ENCODE data around the gene FAAP20. TPM values are rescaled to one million over a fixed set of nuclear protein-coding genes. Genes with fewer than 3 reads are reported as not detected.

FAAP20 gene
- total RNA-seq, 1 donor from 2014 or later = 55.3 TPM

DNA sequence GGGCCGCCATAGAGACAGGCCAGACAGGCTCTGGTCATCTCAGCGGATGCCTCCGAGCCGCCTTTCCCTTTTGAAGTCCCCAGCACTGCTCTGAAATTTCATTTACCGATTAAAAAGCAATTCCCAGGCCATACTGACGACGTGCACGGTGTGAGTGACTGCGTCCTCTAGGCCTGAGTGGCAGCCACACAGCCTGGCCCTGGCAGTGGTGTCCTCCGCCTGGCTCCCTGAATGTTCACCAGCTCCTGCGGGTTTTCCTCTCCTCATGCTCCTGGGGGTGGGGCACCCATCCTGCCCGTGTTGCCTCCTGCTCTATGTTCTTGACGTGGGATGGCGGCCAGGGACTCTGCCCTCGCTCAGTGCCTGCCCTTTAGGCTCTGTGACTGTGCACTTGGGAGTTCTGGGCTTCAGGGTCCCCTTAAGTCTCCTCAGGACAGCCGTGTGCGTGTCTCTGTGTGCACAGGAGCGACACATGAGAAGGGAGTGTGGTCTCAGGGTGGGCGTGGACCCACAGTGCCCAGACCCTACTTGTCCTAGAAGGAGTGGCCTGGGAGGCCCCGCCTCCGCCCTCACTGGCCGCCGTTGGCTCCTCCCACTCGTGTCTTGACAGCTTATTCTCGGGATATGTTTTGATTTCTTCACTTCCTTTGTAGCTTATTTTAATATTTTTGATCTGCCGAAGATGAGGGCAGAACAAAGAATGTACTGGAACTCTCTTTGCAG, 37.1 kb upstream of the FAAP20 start:
- Histone ChIP-seq H3K4me1 (peaks cover 51% of the 10 kb centered on the region), H3K4me3 (peak overlapping the region; percentile 80), H3K27me3 (no peaks in the 10 kb centered on the region), H3K9me3 (no peaks in the 10 kb centered on the region), H3K27ac (peak overlapping the region; percentile 87), H3K36me3 (no peaks in the 10 kb centered on the region)
- peak; percentile 96 for DNase-seq
- intact Hi-C loops (cut with DNase I) = no loop called here
- TF ChIP-seq, protein P1, sequence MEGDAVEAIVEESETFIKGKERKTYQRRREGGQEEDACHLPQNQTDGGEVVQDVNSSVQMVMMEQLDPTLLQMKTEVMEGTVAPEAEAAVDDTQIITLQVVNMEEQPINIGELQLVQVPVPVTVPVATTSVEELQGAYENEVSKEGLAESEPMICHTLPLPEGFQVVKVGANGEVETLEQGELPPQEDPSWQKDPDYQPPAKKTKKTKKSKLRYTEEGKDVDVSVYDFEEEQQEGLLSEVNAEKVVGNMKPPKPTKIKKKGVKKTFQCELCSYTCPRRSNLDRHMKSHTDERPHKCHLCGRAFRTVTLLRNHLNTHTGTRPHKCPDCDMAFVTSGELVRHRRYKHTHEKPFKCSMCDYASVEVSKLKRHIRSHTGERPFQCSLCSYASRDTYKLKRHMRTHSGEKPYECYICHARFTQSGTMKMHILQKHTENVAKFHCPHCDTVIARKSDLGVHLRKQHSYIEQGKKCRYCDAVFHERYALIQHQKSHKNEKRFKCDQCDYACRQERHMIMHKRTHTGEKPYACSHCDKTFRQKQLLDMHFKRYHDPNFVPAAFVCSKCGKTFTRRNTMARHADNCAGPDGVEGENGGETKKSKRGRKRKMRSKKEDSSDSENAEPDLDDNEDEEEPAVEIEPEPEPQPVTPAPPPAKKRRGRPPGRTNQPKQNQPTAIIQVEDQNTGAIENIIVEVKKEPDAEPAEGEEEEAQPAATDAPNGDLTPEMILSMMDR (IDR thresholded peaks at IDR 0.05) = no peak
- peak; percentile 56 for ATAC-seq

DNA sequence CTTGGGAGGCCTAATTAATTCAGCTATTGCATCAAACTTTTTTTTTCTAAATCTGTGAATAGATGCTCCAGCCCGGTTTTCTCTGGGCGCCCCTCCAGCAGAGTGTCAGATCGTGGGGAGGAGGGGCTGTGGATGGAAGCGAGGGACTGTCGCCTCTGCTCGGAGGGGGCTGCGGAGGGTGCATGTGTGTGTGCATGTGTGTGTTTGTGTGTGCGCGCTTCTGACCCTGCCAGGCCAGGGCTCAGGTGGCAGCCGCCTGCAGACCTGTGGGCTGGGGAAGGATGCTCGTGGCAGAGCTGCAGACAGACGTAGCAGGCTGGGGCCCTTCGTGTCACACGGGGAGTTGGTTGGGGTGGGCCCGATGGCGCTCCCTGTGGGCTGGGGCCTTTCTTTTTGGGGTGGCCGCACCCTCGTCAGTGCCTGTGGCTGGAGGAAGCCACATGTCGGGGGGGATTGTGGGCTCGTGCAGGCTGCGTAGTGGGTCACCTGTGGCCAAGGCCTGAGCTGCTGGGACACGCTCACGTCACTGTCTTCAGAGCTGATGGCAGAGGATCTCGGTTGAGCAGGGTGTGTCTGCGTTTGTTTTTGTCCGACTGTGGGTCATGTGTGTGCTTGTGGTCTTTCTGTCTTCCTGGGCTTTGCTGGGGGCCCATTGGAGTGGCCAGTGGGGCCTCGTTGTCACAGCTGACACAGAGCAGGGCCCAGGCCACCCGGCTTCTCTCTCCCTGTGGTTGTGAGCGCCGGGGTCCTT, 36.4 kb upstream of the FAAP20 start:
- peak; percentile 75 for DNase-seq
- no peak for ATAC-seq
- Histone ChIP-seq H3K27me3 (no peaks in the 10 kb centered on the region), H3K4me3 (peak overlapping the region; percentile 80), H3K36me3 (no peaks in the 10 kb centered on the region), H3K27ac (peak overlapping the region; percentile 87), H3K4me1 (peaks cover 47% of the 10 kb centered on the region), H3K9me3 (no peaks in the 10 kb centered on the region)
- intact Hi-C loops (cut with DNase I) = no loop called here
- TF ChIP-seq, protein P1 (IDR thresholded peaks at IDR 0.05) = no peak

DNA sequence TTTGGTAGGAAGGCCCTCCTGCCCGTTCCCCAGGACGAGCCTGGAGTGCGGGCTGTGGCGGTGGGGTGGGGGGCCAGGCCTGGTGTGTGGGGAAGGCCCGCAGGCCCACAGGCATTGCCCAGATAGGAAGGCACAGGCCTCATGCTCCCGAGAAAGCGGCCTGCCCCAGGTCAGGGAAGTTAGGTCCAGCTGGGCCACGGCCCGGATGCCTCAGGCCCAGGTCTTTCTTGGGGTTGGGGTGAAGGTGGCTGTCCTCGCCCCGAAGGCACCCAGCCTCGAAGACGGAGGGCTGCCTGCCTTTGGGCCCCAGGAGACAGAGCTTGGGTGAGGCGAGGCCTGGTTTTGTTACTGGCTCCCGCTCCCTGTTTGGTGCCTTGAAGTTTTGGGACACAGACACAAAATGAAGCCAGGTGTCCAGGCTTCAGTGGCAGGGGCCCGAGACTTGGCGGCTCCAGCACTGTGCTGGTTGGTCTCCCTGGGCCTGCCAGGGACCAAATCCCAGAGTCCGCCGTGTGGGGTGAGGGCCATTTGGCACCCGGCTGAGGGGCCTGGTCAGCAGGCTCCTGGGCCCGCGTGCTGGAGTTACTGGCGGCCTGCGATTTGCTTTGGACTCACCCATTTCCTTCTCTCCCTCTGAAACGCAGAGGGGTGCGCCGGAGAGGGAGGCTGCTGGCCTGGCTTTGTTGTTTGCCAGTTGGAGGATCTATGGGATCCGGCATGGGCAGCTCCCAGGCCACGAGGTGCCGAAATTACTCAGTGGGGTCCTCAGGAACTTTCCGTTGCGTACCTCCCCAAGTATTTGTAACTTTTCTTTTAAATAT, 35.5 kb upstream of the FAAP20 start:
- H3K27me3 ChIP-seq = no peaks in the 10 kb centered on the region
- no peaks in the 10 kb centered on the region for H3K9me3 ChIP-seq
- H3K4me3 ChIP-seq = peak overlapping the region; percentile 80
- TF ChIP-seq, protein P1 (IDR thresholded peaks at IDR 0.05) = no peak
- ATAC-seq (no peak), DNase-seq (peak; percentile 74)
- peak overlapping the region; percentile 87 for H3K27ac ChIP-seq
- intact Hi-C loops (cut with DNase I) = no loop called here
- no peaks in the 10 kb centered on the region for H3K36me3 ChIP-seq
- H3K4me1 ChIP-seq = peaks cover 39% of the 10 kb centered on the region

DNA sequence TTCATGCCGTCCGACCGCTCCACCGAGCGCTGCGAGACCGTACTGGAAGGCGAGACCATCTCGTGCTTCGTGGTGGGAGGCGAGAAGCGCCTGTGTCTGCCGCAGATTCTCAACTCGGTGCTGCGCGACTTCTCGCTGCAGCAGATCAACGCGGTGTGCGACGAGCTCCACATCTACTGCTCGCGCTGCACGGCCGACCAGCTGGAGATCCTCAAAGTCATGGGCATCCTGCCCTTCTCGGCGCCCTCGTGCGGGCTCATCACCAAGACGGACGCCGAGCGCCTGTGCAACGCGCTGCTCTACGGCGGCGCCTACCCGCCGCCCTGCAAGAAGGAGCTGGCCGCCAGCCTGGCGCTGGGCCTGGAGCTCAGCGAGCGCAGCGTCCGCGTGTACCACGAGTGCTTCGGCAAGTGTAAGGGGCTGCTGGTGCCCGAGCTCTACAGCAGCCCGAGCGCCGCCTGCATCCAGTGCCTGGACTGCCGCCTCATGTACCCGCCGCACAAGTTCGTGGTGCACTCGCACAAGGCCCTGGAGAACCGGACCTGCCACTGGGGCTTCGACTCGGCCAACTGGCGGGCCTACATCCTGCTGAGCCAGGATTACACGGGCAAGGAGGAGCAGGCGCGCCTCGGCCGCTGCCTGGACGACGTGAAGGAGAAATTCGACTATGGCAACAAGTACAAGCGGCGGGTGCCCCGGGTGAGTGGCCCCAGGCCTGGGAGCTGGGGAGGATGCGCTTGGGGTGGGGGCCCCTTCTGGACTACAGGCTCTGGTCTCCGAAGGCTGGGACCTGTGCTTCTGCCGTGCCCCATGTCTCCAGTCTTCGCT, 34.7 kb upstream of the FAAP20 start:
- H3K4me1 ChIP-seq = peaks cover 31% of the 10 kb centered on the region
- H3K27ac ChIP-seq = peak overlapping the region; percentile 87
- H3K36me3 ChIP-seq = no peaks in the 10 kb centered on the region
- H3K4me3 ChIP-seq = peak overlapping the region; percentile 80
- H3K9me3 ChIP-seq = no peaks in the 10 kb centered on the region
- ATAC-seq (peak; percentile 1), DNase-seq (peak; percentile 86)
- intact Hi-C loops (cut with DNase I) = no loop called here
- TF ChIP-seq, protein P1 (IDR thresholded peaks at IDR 0.05) = no peak
- no peaks in the 10 kb centered on the region for H3K27me3 ChIP-seq

DNA sequence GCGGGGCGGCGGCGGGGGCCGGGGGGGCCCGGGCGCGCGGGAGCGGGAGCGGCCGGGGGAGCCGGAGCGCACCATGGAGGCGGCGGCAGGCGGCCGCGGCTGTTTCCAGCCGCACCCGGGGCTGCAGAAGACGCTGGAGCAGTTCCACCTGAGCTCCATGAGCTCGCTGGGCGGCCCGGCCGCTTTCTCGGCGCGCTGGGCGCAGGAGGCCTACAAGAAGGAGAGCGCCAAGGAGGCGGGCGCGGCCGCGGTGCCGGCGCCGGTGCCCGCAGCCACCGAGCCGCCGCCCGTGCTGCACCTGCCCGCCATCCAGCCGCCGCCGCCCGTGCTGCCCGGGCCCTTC, 34.1 kb upstream of the FAAP20 start:
- intact Hi-C loops (cut with DNase I) = no loop called here
- Histone ChIP-seq H3K4me1 (peaks cover 25% of the 10 kb centered on the region), H3K4me3 (peak overlapping the region; percentile 80), H3K27ac (peak overlapping the region; percentile 87), H3K36me3 (no peaks in the 10 kb centered on the region), H3K9me3 (no peaks in the 10 kb centered on the region), H3K27me3 (no peaks in the 10 kb centered on the region)
- TF ChIP-seq, protein P1 (IDR thresholded peaks at IDR 0.05) = no peak
- no peak for ATAC-seq
- no peak for DNase-seq
